COLO668 (cell line): ENCODE data around the gene MCTP1.

Experiments
- DNase-seq: peaks from one replicate; lab custom pipeline; 2025; ENCODE audit not compliant: unreplicated experiment; lab: John Stamatoyannopoulos, UW

Gene MCTP1

GRCh38 chr5:95284572-95285408 lies at the start of gene MCTP1:
Gene MCTP1, minus strand, starts transcription at chr5:95285094.
- DNase-seq, result peak; percentile 72

GRCh38 chr5:95332158-95332557 lies 47.3 kb upstream of the MCTP1 start:
- no peak for DNase-seq

GRCh38 chr5:95331358-95331757 lies 46.5 kb upstream of the MCTP1 start:
- no peak for DNase-seq

- no peak for DNase-seq
Measured at GRCh38 chr5:95327211-95327610, 42.3 kb upstream of the MCTP1 start.

- no peak for DNase-seq
Measured at GRCh38 chr5:95317687-95318086, 32.8 kb upstream of the MCTP1 start.

- no peak for DNase-seq
Measured at GRCh38 chr5:95317085-95317484, 32.2 kb upstream of the MCTP1 start.

GRCh38 chr5:95304711-95305110 lies 19.8 kb upstream of the MCTP1 start:
- DNase-seq, result no peak

- no peak for DNase-seq
Measured at GRCh38 chr5:95298651-95299050, 13.8 kb upstream of the MCTP1 start.

- DNase-seq, result no peak
Measured at GRCh38 chr5:95296291-95296690, 11.4 kb upstream of the MCTP1 start.

- DNase-seq, result no peak
Measured at GRCh38 chr5:95285409-95285755, 488 bp upstream of the MCTP1 start.

- peak; percentile 73 for DNase-seq
Measured at GRCh38 chr5:95283761-95284571, 928 bp downstream of the MCTP1 start.

- DNase-seq, result no peak
Measured at GRCh38 chr5:95283022-95283615, 1.8 kb downstream of the MCTP1 start.

GRCh38 chr5:95281226-95281625 lies 3.7 kb downstream of the MCTP1 start:
- DNase-seq, result no peak

GRCh38 chr5:95280401-95281095 lies 4.3 kb downstream of the MCTP1 start:
- no peak for DNase-seq

- DNase-seq, result no peak
Measured at GRCh38 chr5:95274011-95274410, 10.9 kb downstream of the MCTP1 start.

GRCh38 chr5:95272316-95272929 lies 12.5 kb downstream of the MCTP1 start:
- no peak for DNase-seq

GRCh38 chr5:95262933-95263660 lies 21.8 kb downstream of the MCTP1 start:
- DNase-seq, result no peak

- DNase-seq, result peak; percentile 12
Measured at GRCh38 chr5:95261437-95262175, 23.3 kb downstream of the MCTP1 start.

- no peak for DNase-seq
Measured at GRCh38 chr5:95256991-95257390, 27.9 kb downstream of the MCTP1 start.
